GM23338 (cell line): ENCODE measurements around the gene SV2C. TPM values are rescaled to one million over a fixed set of nuclear protein-coding genes. Genes with fewer than 3 reads are reported as not detected.
A peak's percentile ranks its signal among the peaks of the same experiment; 100 is the strongest.

Experiments
- ATAC-seq: fragments of 200-7000 bp; cut with Tn5 transposase; 3 replicates; pipeline ENCODE4 v1.9.1; 2020
- DNase-seq: peaks from one replicate; pipeline ENCODE4 v3.0.0-alpha.2; 2015; ENCODE audit warnings: low spot score
- H2AFZ ChIP-seq: fragments of 200-600 bp; sonication (generic); 2 replicates; pipeline ENCODE4 v1.8.0; 2016; ENCODE audit warnings: antibody characterized with exemption, mild to moderate bottlenecking, moderate library complexity
- H3F3A ChIP-seq: fragments of 200-600 bp; sonication (generic); replicated peaks from 2 replicates; pipeline ENCODE4 v1.8.0; 2017; ENCODE audit warnings: antibody characterized with exemption, mixed run types, low read depth
- H3K27ac ChIP-seq: fragments of 200-600 bp; sonication (generic); 2 replicates; pipeline ENCODE4 v1.6.1; 2016; ENCODE audit warnings: low read depth
- H3K27me3 ChIP-seq: fragments of 200-600 bp; sonication (generic); 2 replicates; pipeline ENCODE4 v1.8.0; 2016; ENCODE audit warnings: mild to moderate bottlenecking, mixed run types, moderate library complexity; ENCODE audit not compliant: insufficient read depth
- H3K36me3 ChIP-seq: fragments of 200-600 bp; sonication (generic); 2 replicates; pipeline ENCODE4 v1.8.0; 2016; ENCODE audit warnings: mild to moderate bottlenecking; ENCODE audit not compliant: insufficient read depth
- H3K4me1 ChIP-seq: fragments of 200-600 bp; sonication (generic); 2 replicates; pipeline ENCODE4 v1.8.0; 2016; ENCODE audit warnings: mild to moderate bottlenecking, moderate library complexity; ENCODE audit not compliant: insufficient read depth
- H3K4me2 ChIP-seq: fragments of 200-600 bp; sonication (generic); 2 replicates; pipeline ENCODE4 v1.7.1; 2017; ENCODE audit warnings: mixed run types
- H3K4me3 ChIP-seq: fragments of 200-600 bp; sonication (generic); 2 replicates; pipeline ENCODE4 v1.6.1; 2016; ENCODE audit warnings: mixed run types
- H3K79me2 ChIP-seq: fragments of 200-600 bp; sonication (generic); replicated peaks from 2 replicates; pipeline ENCODE4 v1.8.0; 2017; ENCODE audit warnings: mild to moderate bottlenecking; ENCODE audit not compliant: insufficient read depth
- H3K9me2 ChIP-seq: fragments of 200-600 bp; sonication (generic); 2 replicates; pipeline ENCODE4 v1.8.0; 2017; ENCODE audit not compliant: insufficient read depth
- H4K20me1 ChIP-seq: fragments of 200-600 bp; sonication (generic); replicated peaks from 2 replicates; pipeline ENCODE4 v1.8.0; 2017; ENCODE audit warnings: mild to moderate bottlenecking; ENCODE audit not compliant: insufficient read depth
- H3K27ac Mint-ChIP-seq: 2 replicates; pipeline ENCODE4 v1.8.0; 2020; ENCODE audit warnings: inconsistent platforms, mild to moderate bottlenecking, moderate library complexity, mixed read lengths
- H3K27me3 Mint-ChIP-seq: 3 replicates; pipeline ENCODE4 v1.8.0; 2022; ENCODE audit warnings: low read depth, mild to moderate bottlenecking, moderate library complexity, mixed read lengths, inconsistent platforms; ENCODE audit not compliant: insufficient read depth, poor library complexity
- H3K36me3 Mint-ChIP-seq: 3 replicates; pipeline ENCODE4 v1.8.0; 2021; ENCODE audit warnings: low read depth, mild to moderate bottlenecking, inconsistent platforms, moderate library complexity, mixed read lengths
- H3K4me1 Mint-ChIP-seq: 3 replicates; pipeline ENCODE4 v1.8.0; 2020; ENCODE audit warnings: mild to moderate bottlenecking, inconsistent platforms, mixed read lengths
- H3K4me3 Mint-ChIP-seq: 3 replicates; pipeline ENCODE4 v1.8.0; 2021; ENCODE audit warnings: moderate library complexity, mild to moderate bottlenecking, inconsistent platforms, mixed read lengths
- H3K9me3 Mint-ChIP-seq: 3 replicates; pipeline ENCODE4 v1.8.0; 2020; ENCODE audit warnings: moderate library complexity, mild to moderate bottlenecking, inconsistent platforms, mixed read lengths
- CREB1 ChIP-seq: fragments of 250-450 bp; sonication (Bioruptor Pico); IDR thresholded peaks from 2 replicates; pipeline ENCODE4 v1.5.0; 2020; ENCODE audit warnings: low read depth, mild to moderate bottlenecking, moderate library complexity
- ETS1 ChIP-seq: IDR thresholded peaks from 2 replicates; pipeline ENCODE4 v1.6.1; 2016; ENCODE audit warnings: antibody characterized with exemption
- EZH2 ChIP-seq: fragments of 200-600 bp; sonication (generic); IDR thresholded peaks from one replicate; pipeline ENCODE4 v1.8.0; 2017; ENCODE audit warnings: antibody characterized with exemption, mild to moderate bottlenecking, low read depth; ENCODE audit not compliant: unreplicated experiment
- EZH2phosphoT487 ChIP-seq: fragments of 200-600 bp; sonication (generic); IDR thresholded peaks from one replicate; pipeline ENCODE4 v1.8.1; 2018; ENCODE audit warnings: antibody characterized with exemption; ENCODE audit not compliant: unreplicated experiment
- JUNB ChIP-seq: IDR thresholded peaks from one replicate; pipeline ENCODE4 v1.6.1; 2016; ENCODE audit warnings: antibody characterized with exemption; ENCODE audit not compliant: unreplicated experiment
- NANOG ChIP-seq: IDR thresholded peaks from 2 replicates; pipeline ENCODE4 v1.6.1; 2016; ENCODE audit warnings: antibody characterized with exemption, borderline replicate concordance
- POLR2AphosphoS5 ChIP-seq: IDR thresholded peaks from 2 replicates; pipeline ENCODE4 v1.6.1; 2016; ENCODE audit warnings: antibody characterized with exemption, low read depth
- STAT1 ChIP-seq: IDR thresholded peaks from one replicate; pipeline ENCODE4 v1.6.1; 2016; ENCODE audit warnings: antibody characterized with exemption; ENCODE audit not compliant: unreplicated experiment
- ZNF114 ChIP-seq: fragments of 250-450 bp; sonication (Bioruptor Pico); IDR thresholded peaks from 2 replicates; pipeline ENCODE4 v1.5.0; 2020; ENCODE audit warnings: mild to moderate bottlenecking, moderate library complexity
- ZNF331 ChIP-seq: fragments of 250-450 bp; sonication (Bioruptor Pico); IDR thresholded peaks from 2 replicates; pipeline ENCODE4 v1.5.0; 2020; ENCODE audit warnings: low read depth, mild to moderate bottlenecking, moderate library complexity
- ZNF462 ChIP-seq: fragments of 250-450 bp; sonication (Bioruptor Pico); IDR thresholded peaks from 2 replicates; pipeline ENCODE4 v1.5.0; 2020; ENCODE audit warnings: mild to moderate bottlenecking, moderate library complexity
- polyA plus RNA-seq: library from polyadenylated mRNA; unstranded; fragments of >200 nt; fragmentation: Nextera tagmentation; extraction: Ambion mirVana; gene quantifications from 2 replicates; pipeline ENCODE4 v1.2.1, GENCODE V29; 2016
- total RNA-seq: library from RNA; depleted of rRNA; stranded (reverse); fragments of >200 nt; shearing (Covaris generic); gene quantifications from 2 replicates; pipeline ENCODE4 v1.2.3, GENCODE V29; 2014
- TF ChIP-seq, protein P1 (sequence below), 2 experiments: fragments of 200-600 bp in 1 of 2; sonication (generic) in 1 of 2; conservative IDR thresholded peaks; 2 replicates each; pipeline versions ENCODE4 v1.5.1 to v1.6.1; 2016 to 2017; ENCODE audit warnings: antibody characterized with exemption in 2 of 2, low read depth in 2 of 2, mild to moderate bottlenecking in 2 of 2, moderate library complexity in 1 of 2
- TF ChIP-seq, protein P2 (sequence below): IDR thresholded peaks from one replicate; pipeline ENCODE4 v1.6.1; 2018; ENCODE audit warnings: antibody characterized with exemption; ENCODE audit not compliant: unreplicated experiment

Gene SV2C
- total and polyA plus RNA-seq, 2 experiments from 2014 or later = 0.05 to 0.07 TPM

GRCh38 chr5:76325876-76326491 is 242.8 kb downstream of the SV2C start:
- Mint-ChIP-seq H3K36me3 (no peaks in the 10 kb centered on the region), H3K4me3 (peak overlapping the region; percentile 73), H3K27me3 (peaks cover 15% of the 10 kb centered on the region), H3K9me3 (peaks cover 9% of the 10 kb centered on the region; the same call in 1 of the 3 replicates), H3K4me1 (peaks cover 43% of the 10 kb centered on the region), H3K27ac (no peak overlapping the region; the same call in 1 of the 2 replicates)
- no peaks in the 10 kb centered on the region for H4K20me1 ChIP-seq
- no peak for ATAC-seq
- H3K27ac ChIP-seq = no peak overlapping the region
- peak overlapping the region; percentile 42 for H3K4me3 ChIP-seq
- H3K79me2 ChIP-seq = no peaks in the 10 kb centered on the region
- peak overlapping the region; percentile 72 for H3K4me2 ChIP-seq
- no peak for DNase-seq
- no peaks in the 10 kb centered on the region for H3F3A ChIP-seq
- peaks cover 29% of the 10 kb centered on the region for H3K4me1 ChIP-seq
- H3K9me2 ChIP-seq = no peaks in the 10 kb centered on the region
- no peaks in the 10 kb centered on the region for H3K36me3 ChIP-seq
- H3K27me3 ChIP-seq = no peaks in the 10 kb centered on the region
- TF ChIP-seq CREB1 (no peak), EZH2phosphoT487 (no peak), NANOG (no peak), ZNF462 (CRISPR knock-in tag) (no peak), ETS1 (no peak), EZH2 (no peak), STAT1 (no peak), ZNF114 (CRISPR knock-in tag) (no peak), POLR2AphosphoS5 (no peak), JUNB (no peak), ZNF331 (CRISPR knock-in tag) (no peak)
- TF ChIP-seq, protein P1, sequence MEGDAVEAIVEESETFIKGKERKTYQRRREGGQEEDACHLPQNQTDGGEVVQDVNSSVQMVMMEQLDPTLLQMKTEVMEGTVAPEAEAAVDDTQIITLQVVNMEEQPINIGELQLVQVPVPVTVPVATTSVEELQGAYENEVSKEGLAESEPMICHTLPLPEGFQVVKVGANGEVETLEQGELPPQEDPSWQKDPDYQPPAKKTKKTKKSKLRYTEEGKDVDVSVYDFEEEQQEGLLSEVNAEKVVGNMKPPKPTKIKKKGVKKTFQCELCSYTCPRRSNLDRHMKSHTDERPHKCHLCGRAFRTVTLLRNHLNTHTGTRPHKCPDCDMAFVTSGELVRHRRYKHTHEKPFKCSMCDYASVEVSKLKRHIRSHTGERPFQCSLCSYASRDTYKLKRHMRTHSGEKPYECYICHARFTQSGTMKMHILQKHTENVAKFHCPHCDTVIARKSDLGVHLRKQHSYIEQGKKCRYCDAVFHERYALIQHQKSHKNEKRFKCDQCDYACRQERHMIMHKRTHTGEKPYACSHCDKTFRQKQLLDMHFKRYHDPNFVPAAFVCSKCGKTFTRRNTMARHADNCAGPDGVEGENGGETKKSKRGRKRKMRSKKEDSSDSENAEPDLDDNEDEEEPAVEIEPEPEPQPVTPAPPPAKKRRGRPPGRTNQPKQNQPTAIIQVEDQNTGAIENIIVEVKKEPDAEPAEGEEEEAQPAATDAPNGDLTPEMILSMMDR (conservative IDR thresholded peaks at IDR 0.05; ENCODE audit: low read depth in 2 of 2) = no peak
- TF ChIP-seq, protein P2, sequence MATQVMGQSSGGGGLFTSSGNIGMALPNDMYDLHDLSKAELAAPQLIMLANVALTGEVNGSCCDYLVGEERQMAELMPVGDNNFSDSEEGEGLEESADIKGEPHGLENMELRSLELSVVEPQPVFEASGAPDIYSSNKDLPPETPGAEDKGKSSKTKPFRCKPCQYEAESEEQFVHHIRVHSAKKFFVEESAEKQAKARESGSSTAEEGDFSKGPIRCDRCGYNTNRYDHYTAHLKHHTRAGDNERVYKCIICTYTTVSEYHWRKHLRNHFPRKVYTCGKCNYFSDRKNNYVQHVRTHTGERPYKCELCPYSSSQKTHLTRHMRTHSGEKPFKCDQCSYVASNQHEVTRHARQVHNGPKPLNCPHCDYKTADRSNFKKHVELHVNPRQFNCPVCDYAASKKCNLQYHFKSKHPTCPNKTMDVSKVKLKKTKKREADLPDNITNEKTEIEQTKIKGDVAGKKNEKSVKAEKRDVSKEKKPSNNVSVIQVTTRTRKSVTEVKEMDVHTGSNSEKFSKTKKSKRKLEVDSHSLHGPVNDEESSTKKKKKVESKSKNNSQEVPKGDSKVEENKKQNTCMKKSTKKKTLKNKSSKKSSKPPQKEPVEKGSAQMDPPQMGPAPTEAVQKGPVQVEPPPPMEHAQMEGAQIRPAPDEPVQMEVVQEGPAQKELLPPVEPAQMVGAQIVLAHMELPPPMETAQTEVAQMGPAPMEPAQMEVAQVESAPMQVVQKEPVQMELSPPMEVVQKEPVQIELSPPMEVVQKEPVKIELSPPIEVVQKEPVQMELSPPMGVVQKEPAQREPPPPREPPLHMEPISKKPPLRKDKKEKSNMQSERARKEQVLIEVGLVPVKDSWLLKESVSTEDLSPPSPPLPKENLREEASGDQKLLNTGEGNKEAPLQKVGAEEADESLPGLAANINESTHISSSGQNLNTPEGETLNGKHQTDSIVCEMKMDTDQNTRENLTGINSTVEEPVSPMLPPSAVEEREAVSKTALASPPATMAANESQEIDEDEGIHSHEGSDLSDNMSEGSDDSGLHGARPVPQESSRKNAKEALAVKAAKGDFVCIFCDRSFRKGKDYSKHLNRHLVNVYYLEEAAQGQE = no peak
- H2AFZ ChIP-seq = peak overlapping the region; percentile 73; the same call in 1 of the 2 replicates
